Liver (tissue), 3 donors: ENCODE measurements around the gene RTL9.

Experiments used
- NR2F2 ChIP-seq: IDR thresholded peaks from 2 replicates; pipeline ENCODE4 v1.6.1; 2016; ENCODE audit warnings: antibody characterized with exemption
- SP1 ChIP-seq: IDR thresholded peaks from 2 replicates; pipeline ENCODE4 v1.6.1; 2018; ENCODE audit warnings: antibody characterized with exemption, mild to moderate bottlenecking
- TF ChIP-seq, protein P1 (sequence below): fragments of 150-350 bp; IDR thresholded peaks from 2 replicates; pipeline ENCODE4 v1.5.1; 2017; ENCODE audit warnings: improper control_type of control experiment, low read depth, low read length; ENCODE audit not compliant: missing input control
- TF ChIP-seq, protein P2 (sequence below): IDR thresholded peaks from 2 replicates; pipeline ENCODE4 v1.6.1; 2016; ENCODE audit warnings: antibody characterized with exemption
- donor health status: healthy.
- donor health status: healthy.

DNA sequence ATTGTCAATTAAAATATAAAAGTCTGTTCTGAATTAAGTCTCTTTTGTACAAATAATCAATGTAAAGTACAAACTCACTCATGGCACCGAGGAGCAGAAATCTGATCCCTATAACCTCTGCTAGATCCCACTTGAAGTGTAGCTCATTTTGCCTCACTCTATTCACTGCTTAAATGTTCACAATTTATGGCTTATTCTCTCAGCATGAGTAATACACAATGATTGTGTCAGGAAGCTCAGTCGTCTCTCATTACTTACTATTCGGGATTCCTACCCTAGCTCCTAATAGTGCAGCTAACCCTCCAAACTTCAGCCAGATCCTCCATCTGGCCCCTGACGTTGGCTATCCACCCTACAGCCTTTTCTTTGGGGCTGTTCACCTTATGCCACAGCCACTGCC is 36.0 kb upstream of the RTL9 start:
- TF ChIP-seq, protein P1, sequence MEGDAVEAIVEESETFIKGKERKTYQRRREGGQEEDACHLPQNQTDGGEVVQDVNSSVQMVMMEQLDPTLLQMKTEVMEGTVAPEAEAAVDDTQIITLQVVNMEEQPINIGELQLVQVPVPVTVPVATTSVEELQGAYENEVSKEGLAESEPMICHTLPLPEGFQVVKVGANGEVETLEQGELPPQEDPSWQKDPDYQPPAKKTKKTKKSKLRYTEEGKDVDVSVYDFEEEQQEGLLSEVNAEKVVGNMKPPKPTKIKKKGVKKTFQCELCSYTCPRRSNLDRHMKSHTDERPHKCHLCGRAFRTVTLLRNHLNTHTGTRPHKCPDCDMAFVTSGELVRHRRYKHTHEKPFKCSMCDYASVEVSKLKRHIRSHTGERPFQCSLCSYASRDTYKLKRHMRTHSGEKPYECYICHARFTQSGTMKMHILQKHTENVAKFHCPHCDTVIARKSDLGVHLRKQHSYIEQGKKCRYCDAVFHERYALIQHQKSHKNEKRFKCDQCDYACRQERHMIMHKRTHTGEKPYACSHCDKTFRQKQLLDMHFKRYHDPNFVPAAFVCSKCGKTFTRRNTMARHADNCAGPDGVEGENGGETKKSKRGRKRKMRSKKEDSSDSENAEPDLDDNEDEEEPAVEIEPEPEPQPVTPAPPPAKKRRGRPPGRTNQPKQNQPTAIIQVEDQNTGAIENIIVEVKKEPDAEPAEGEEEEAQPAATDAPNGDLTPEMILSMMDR = no peak
- TF ChIP-seq SP1 (no peak), NR2F2 (no peak)
- TF ChIP-seq, protein P2, sequence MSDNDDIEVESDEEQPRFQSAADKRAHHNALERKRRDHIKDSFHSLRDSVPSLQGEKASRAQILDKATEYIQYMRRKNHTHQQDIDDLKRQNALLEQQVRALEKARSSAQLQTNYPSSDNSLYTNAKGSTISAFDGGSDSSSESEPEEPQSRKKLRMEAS = no peak
